Fibroblast of mammary gland (primary cell): ENCODE results near the gene DERL2.
"Not testable (repeated sequence)": the region's sequence is repeated elsewhere in the genome, so short reads cannot be mapped to it uniquely, and the experiment has no call there.

Experiments
- DNase-seq: peaks from one replicate; pipeline ENCODE4 v3.0.0-alpha.2; 2010; ENCODE audit warnings: low read depth
- H3K4me3 ChIP-seq: 2 replicates; pipeline ENCODE4 v1.5.1; 2011; ENCODE audit warnings: low read depth, mild to moderate bottlenecking, low read length, moderate library complexity; ENCODE audit not compliant: control insufficient read depth
- TF ChIP-seq, protein P1 (sequence below): conservative IDR thresholded peaks from 2 replicates; pipeline ENCODE4 v1.5.1; 2011; ENCODE audit warnings: low read depth, low read length, inconsistent platforms; ENCODE audit not compliant: control insufficient read depth, insufficient read depth

The DERL2 gene

GRCh38 chr17:5444209-5444608 lies 41.8 kb downstream of the DERL2 start:
- no peak for DNase-seq
- TF ChIP-seq, protein P1, sequence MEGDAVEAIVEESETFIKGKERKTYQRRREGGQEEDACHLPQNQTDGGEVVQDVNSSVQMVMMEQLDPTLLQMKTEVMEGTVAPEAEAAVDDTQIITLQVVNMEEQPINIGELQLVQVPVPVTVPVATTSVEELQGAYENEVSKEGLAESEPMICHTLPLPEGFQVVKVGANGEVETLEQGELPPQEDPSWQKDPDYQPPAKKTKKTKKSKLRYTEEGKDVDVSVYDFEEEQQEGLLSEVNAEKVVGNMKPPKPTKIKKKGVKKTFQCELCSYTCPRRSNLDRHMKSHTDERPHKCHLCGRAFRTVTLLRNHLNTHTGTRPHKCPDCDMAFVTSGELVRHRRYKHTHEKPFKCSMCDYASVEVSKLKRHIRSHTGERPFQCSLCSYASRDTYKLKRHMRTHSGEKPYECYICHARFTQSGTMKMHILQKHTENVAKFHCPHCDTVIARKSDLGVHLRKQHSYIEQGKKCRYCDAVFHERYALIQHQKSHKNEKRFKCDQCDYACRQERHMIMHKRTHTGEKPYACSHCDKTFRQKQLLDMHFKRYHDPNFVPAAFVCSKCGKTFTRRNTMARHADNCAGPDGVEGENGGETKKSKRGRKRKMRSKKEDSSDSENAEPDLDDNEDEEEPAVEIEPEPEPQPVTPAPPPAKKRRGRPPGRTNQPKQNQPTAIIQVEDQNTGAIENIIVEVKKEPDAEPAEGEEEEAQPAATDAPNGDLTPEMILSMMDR = no peak
- no peak overlapping the region for H3K4me3 ChIP-seq

DNA sequence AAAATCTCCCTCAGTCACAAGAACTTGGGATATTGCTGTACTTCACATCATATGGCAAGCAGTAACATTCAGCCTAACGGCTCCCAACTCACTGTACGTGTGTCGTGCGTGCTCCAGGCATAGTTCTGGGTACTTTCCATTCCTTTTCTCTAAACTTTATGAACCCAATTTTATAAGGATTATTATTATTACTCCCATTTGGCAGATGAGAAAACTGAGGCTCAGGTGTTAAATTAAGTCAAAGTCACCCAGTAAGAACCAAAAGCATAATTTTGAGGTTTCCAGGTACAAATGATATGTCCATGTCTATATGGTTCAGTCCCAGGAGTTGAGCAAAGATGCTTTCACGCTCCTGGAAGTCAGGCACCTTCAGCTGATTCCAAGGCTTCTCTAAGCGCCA lies 42.2 kb downstream of the DERL2 start:
- DNase-seq = no peak
- TF ChIP-seq, protein P1 = no peak
- H3K4me3 ChIP-seq = no peak overlapping the region

GRCh38 chr17:5439446-5439764 lies 46.6 kb downstream of the DERL2 start:
- TF ChIP-seq, protein P1 = no peak
- DNase-seq = no peak
- peak overlapping the region; percentile 28 for H3K4me3 ChIP-seq

DNA sequence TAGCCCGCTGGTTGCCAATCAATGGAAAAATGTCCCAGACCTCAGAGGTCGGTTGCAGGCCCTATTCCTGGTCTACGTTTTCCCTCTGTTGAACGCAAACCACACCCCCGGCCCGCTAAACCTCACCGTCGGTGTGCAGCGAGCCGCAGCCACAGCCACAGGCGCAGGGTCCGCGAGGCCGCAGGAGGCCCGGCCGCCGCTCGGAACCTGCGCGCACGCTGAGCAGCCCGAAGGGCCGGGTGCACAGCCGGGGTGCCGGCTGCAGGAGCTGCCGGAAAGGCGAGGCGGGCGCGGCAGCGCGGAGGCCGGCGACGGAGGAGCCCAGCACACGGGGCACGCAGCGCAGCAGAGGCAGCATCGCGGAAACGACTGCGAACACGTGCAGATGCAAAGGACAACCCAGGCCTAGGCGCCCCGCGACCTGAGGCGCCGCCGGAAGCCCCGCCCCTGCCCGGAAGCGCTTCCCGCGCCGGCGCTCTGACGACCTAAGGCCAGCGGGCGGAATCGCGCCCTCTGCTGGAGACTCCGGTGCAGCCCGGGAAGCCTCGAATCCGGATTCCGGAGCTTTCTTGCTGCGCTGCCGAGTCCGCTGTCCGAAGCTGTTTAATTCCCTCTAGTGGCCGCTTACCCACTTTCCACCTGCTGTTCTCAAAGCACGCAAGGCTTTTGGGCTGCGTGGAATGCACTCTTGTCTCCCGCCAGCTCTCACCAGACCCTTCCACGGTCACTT lies 47.1 kb downstream of the DERL2 start, which contains the start of gene C1QBP:
TSS of gene C1QBP (minus strand) at position 440 of the 730 bp plus-strand sequence. CDS start at position 358, 82 bp downstream.
- TF ChIP-seq, protein P1 = peak; percentile 76
- DNase-seq = peak; percentile 89

GRCh38 chr17:5437721-5438317 lies 48.2 kb downstream of the DERL2 start:
- peak; percentile 36 for DNase-seq
- TF ChIP-seq, protein P1 = no peak
- peak overlapping the region; percentile 92 for H3K4me3 ChIP-seq

More for the DNA sequence above, 47.1 kb downstream of the DERL2 start, which contains the start of gene C1QBP:
- peak within 1 kb of the TSS; percentile 92 for H3K4me3 ChIP-seq

DNA sequence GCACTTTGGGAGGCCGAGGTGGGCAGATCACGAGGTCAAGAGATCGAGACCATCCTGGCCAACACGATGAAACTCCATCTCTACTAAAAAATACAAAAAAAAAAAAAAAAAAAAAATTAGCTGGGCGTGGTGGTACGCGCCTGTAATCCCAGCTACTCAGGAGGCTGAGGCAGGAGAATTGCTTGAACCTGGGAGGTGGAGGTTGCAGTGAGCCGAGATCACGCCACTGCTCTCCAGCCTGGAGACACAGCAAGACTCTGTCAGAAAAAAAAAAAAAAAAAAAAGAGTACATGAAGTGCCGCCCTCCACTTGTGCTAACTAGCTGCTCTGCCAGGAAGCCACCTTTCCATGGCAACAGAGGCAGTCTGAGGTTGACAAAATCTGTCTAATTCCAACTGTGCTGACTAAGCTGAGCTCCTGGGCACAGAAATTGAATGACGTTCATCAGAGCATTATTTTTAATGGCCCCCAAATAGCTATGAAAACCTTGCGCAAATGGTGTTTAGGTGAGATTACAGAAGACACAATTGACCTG lies 50.1 kb downstream of the DERL2 start:
- not testable (repeated sequence) for H3K4me3 ChIP-seq
- DNase-seq = peak; percentile 46

GRCh38 chr17:5434984-5435383 lies 51.0 kb downstream of the DERL2 start:
- no peak overlapping the region for H3K4me3 ChIP-seq
- DNase-seq = no peak
- TF ChIP-seq, protein P1 = no peak
